Cortex of kidney (tissue), 1 donor: Measurements from ENCODE around the gene COL23A1.

Source experiments
- DNase-seq: peaks from one replicate; lab custom pipeline; 2025; lab: John Stamatoyannopoulos, UW

COL23A1 gene

GRCh38 chr5:178298283-178298807 is 291.8 kb downstream of the COL23A1 start:
- no peak for DNase-seq

GRCh38 chr5:178297751-178298150 is 292.4 kb downstream of the COL23A1 start:
- DNase-seq = no peak

- DNase-seq = no peak
These were observed 294.1 kb downstream of the COL23A1 start for GRCh38 chr5:178296066-178296465.

GRCh38 chr5:178295589-178295988 is 294.6 kb downstream of the COL23A1 start:
- no peak for DNase-seq

- no peak for DNase-seq
These were observed 296.4 kb downstream of the COL23A1 start for GRCh38 chr5:178293815-178294214.

- DNase-seq = no peak
These were observed 296.8 kb downstream of the COL23A1 start for GRCh38 chr5:178293400-178293799.

- DNase-seq = no peak
These were observed 297.4 kb downstream of the COL23A1 start for GRCh38 chr5:178292826-178293205.

GRCh38 chr5:178291969-178292825 is 298.0 kb downstream of the COL23A1 start:
- DNase-seq = no peak

GRCh38 chr5:178291161-178291561 is 299.0 kb downstream of the COL23A1 start:
- no peak for DNase-seq

GRCh38 chr5:178290376-178290775 is 299.8 kb downstream of the COL23A1 start:
- no peak for DNase-seq

GRCh38 chr5:178289438-178289837 is 300.8 kb downstream of the COL23A1 start:
- DNase-seq = no peak

- DNase-seq = no peak
These were observed 301.5 kb downstream of the COL23A1 start for GRCh38 chr5:178288401-178289368.

- DNase-seq = no peak
These were observed 302.4 kb downstream of the COL23A1 start for GRCh38 chr5:178287791-178288105.

- no peak for DNase-seq
These were observed 303.0 kb downstream of the COL23A1 start for GRCh38 chr5:178287091-178287790.

- no peak for DNase-seq
These were observed 303.7 kb downstream of the COL23A1 start for GRCh38 chr5:178286226-178287090.

GRCh38 chr5:178285399-178286225 is 304.6 kb downstream of the COL23A1 start:
- DNase-seq = no peak

GRCh38 chr5:178284996-178285395 is 305.2 kb downstream of the COL23A1 start:
- DNase-seq = no peak

- no peak for DNase-seq
These were observed 306.0 kb downstream of the COL23A1 start for GRCh38 chr5:178284093-178284675.

- DNase-seq = no peak
These were observed 306.7 kb downstream of the COL23A1 start for GRCh38 chr5:178283520-178283919.

GRCh38 chr5:178282391-178282790 is 307.8 kb downstream of the COL23A1 start:
- DNase-seq = no peak
